Body of pancreas (tissue), 4 donors: ENCODE measurements around the gene TMEM203.

ENCODE experiments used
- CTCF ChIP-seq, 7 experiments: fragments of 450-650 bp in 4 of 7; fragments of 200-600 bp in 3 of 7; sonication (generic) in 3 of 7; IDR thresholded peaks; one replicate each; pipeline ENCODE4 v1.5.1; 2016 to 2019; ENCODE audit warnings: antibody characterized with exemption in 7 of 7
- POLR2A ChIP-seq, 3 donors: fragments of 450-650 bp; IDR thresholded peaks; one replicate each; pipeline ENCODE4 v1.6.1; 2016; ENCODE audit warnings: antibody characterized with exemption in 3 of 3, mild to moderate bottlenecking in 2 of 3

- TF ChIP-seq CTCF (IDR thresholded peaks at IDR 0.05) (no peak), POLR2A (IDR thresholded peaks at IDR 0.05) (no peak)
Measured at GRCh38 chr9:137211532-137211931, 6.1 kb upstream of the TMEM203 start.
